GM12891 (cell line): ENCODE data around the gene E2F2.

Experiments used
- PAX5 ChIP-seq: IDR thresholded peaks from 2 replicates; pipeline ENCODE4 v1.6.1; 2011; ENCODE audit warnings: low read length, moderate library complexity, mild to moderate bottlenecking; ENCODE audit not compliant: insufficient read depth, severe bottlenecking
- POLR2A ChIP-seq: IDR thresholded peaks from 2 replicates; pipeline ENCODE4 v1.6.1; 2011; ENCODE audit warnings: low read depth, low read length, control low read depth
- POLR2AphosphoS5 ChIP-seq: IDR thresholded peaks from 2 replicates; pipeline ENCODE4 v1.6.1; 2011; ENCODE audit warnings: low read depth, low read length, control low read depth
- POU2F2 ChIP-seq: IDR thresholded peaks from 2 replicates; pipeline ENCODE4 v1.6.1; 2011; ENCODE audit warnings: low read depth, mild to moderate bottlenecking, control low read depth, low read length, moderate library complexity
- SPI1 ChIP-seq: IDR thresholded peaks from 2 replicates; pipeline ENCODE4 v1.6.1; 2011; ENCODE audit warnings: low read depth, low read length, control low read depth
- TAF1 ChIP-seq: IDR thresholded peaks from 2 replicates; pipeline ENCODE4 v1.6.1; 2011; ENCODE audit warnings: low read depth, low read length, control low read depth

DNA sequence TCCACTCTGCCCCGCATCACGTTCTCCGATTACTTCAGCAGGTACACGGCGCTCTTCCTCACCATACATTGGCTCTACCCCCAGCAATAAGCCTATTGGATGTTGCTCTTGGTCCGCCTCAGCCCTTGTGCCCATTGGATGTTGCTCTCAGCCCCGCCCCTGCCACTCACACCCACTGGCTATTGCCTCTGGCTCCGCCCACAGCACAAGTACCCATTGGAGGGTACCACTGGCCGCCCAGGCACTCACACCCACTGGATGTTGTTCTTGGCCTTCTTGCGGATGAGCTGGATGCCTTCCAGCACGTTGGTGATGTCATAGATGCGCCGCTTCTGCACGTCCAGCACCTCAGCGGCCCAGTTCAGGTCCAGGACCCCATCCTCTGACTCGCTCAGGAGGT lies 9.4 kb downstream of the E2F2 start:
- no peak for TF ChIP-seq POLR2A
- TF ChIP-seq POU2F2 = no peak
- no peak for TF ChIP-seq SPI1
- TF ChIP-seq POLR2AphosphoS5 = no peak
- no peak for TF ChIP-seq TAF1
- TF ChIP-seq PAX5 = no peak
